SK-N-MC (cell line): ENCODE data around the gene ACACA.
A peak's percentile ranks its signal among the peaks of the same experiment; 100 is the strongest.

Source experiments
- DNase-seq: peaks from one replicate; pipeline ENCODE4 v3.0.0-alpha.2; 2011; ENCODE audit warnings: low read depth, low spot score
- H3K27ac ChIP-seq: fragments of 200-600 bp; sonication (generic); 2 replicates; pipeline ENCODE4 v1.5.1; 2016; ENCODE audit warnings: mixed run types
- H3K36me3 ChIP-seq: fragments of 200-600 bp; sonication (generic); 2 replicates; pipeline ENCODE4 v1.6.1; 2017; ENCODE audit warnings: antibody characterized with exemption, low read length, mixed read lengths; ENCODE audit not compliant: insufficient read depth
- H3K4me3 ChIP-seq: fragments of 200-600 bp; sonication (generic); 2 replicates; pipeline ENCODE4 v1.5.1; 2016
- H3K9ac ChIP-seq: fragments of 200-600 bp; sonication (generic); 2 replicates; pipeline ENCODE4 v1.8.0; 2017; ENCODE audit warnings: mixed run types, mixed read lengths; ENCODE audit not compliant: insufficient read length
- H3K9me3 ChIP-seq: fragments of 200-600 bp; sonication (generic); 2 replicates; pipeline ENCODE4 v1.6.1; 2017; ENCODE audit warnings: low read depth, mild to moderate bottlenecking, antibody characterized with exemption, low read length, moderate library complexity, mixed read lengths
- EZH2 ChIP-seq: fragments of 200-600 bp; sonication (generic); IDR thresholded peaks from one replicate; pipeline ENCODE4 v1.6.1; 2017; ENCODE audit warnings: antibody characterized with exemption
- FOXP2 ChIP-seq: optimal IDR thresholded peaks from 2 replicates; pipeline ENCODE3; 2011; ENCODE audit warnings: mild to moderate bottlenecking, moderate library complexity; ENCODE audit not compliant: insufficient read depth; ENCODE audit errors: extremely low read length, control extremely low read depth
- POLR2AphosphoS5 ChIP-seq: IDR thresholded peaks from 2 replicates; pipeline ENCODE4 v1.6.1; 2012; ENCODE audit warnings: mild to moderate bottlenecking, low read depth, low read length, borderline replicate concordance

The ACACA gene

DNA sequence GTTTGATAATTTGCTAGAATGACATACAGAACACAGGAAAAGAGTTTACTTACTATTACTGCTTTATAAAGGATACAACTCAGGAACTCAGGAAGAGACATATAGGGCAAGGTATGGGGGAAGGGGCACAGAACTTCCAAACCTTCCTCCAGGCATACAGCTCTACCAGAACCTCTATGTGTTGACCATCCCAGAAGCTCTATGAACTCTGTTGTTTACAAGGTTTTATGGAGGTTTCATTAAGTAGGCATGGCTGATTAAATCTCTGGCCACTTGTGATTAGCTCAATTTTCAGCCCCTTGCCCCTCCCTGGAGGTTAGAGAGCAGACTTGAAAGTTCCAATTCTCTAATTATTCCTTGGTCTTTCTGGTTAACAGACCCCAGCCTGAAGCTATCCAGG, 91.0 kb downstream of the ACACA start:
- H3K27ac ChIP-seq, result no peak overlapping the region

DNA sequence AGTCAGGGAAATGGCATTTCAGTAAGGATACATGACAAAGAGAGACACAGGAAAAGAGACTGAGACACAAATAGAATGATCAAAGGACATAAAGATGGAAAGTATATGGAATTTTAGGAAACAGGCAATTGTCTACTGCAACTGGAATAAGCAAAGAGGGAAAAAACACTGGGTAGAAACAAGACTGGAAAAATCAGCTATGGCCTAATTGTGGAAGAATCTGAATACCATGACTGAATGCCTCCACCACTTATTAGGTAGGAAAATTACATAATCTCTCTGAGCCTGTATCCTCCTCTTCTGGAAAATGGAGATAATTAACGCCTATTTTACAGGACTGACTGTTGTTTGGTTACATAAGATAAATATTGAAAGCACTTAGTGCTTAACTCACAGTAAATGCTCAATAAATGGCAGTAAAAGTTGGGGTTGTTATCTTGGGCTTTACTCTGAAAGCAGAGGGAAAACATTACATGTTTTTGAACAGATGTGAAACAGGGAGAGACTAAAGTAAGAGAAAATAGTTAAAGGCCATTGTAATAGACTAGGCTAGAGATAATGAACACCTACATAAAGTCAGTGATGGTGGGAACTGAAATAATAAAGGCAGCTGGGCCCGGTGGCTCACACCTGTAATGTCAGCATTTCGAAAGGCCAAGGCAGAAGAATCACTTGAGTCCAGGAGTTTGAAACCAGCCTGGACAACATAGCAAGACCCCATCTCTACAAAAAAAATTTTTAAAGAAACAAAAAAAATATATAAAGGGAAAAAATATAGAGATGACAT, 94.3 kb downstream of the ACACA start:
- Histone ChIP-seq H3K9me3 (no peaks in the 10 kb centered on the region), H3K9ac (no peak overlapping the region), H3K27ac (no peak overlapping the region), H3K4me3 (no peak overlapping the region), H3K36me3 (peaks cover 8% of the 10 kb centered on the region)
- no peak for TF ChIP-seq EZH2
- TF ChIP-seq POLR2AphosphoS5, result no peak
- no peak for TF ChIP-seq FOXP2
- no peak for DNase-seq

More for the DNA sequence above, 91.0 kb downstream of the ACACA start:
- peaks cover 4% of the 10 kb centered on the region; the same call in 1 of the 2 replicates for H3K36me3 ChIP-seq
- H3K9ac ChIP-seq, result no peak overlapping the region
- TF ChIP-seq FOXP2 (no peak), POLR2AphosphoS5 (no peak), EZH2 (no peak)
- H3K9me3 ChIP-seq, result no peaks in the 10 kb centered on the region
- H3K4me3 ChIP-seq, result no peak overlapping the region
- DNase-seq, result no peak

DNA sequence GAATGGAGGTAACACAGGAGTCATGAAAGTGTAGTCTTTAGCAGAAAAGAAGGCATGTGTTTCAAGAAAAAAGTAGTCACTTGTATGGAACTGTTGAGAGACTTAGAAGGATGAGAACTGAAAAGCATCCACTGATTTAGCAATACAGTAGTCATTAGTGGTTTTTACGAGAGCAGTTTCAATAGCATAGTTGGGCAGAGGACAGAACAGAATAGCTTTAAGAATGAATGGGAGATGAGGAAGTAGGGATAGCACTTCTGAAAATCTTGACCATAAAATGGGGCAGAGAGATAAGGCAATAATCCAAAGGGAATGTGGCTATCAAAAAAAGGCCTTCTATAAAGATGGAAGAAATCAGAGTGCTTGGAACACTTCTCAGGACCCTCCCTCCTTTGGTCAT, 95.7 kb downstream of the ACACA start:
- no peak overlapping the region for H3K9ac ChIP-seq
- no peaks in the 10 kb centered on the region for H3K9me3 ChIP-seq
- H3K27ac ChIP-seq, result no peak overlapping the region
- TF ChIP-seq EZH2 (no peak), FOXP2 (no peak), POLR2AphosphoS5 (no peak)
- peaks cover 9% of the 10 kb centered on the region for H3K36me3 ChIP-seq
- DNase-seq, result no peak
- H3K4me3 ChIP-seq, result no peak overlapping the region

DNA sequence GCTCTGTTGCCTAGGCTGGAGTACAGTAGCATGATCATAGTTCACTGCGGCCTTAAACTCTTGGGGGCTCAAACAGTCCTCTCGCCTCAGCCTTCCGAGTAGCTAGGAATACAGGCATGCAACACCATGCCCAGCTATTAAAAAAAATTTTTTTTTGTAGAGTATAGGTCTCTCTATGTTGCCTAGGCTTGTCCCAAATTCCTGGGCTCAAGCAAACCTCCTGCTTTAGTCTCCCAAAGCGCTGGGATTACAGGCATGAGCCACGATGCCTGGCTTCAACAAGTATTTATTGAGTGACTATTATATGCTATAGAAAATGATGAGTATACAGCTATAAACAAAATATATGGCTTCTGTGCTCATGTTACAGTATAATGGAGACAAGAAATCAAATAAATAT, 97.6 kb downstream of the ACACA start:
- Histone ChIP-seq H3K9me3 (no peaks in the 10 kb centered on the region), H3K36me3 (peaks cover 9% of the 10 kb centered on the region), H3K4me3 (no peak overlapping the region), H3K9ac (no peak overlapping the region), H3K27ac (no peak overlapping the region)
- TF ChIP-seq EZH2, result no peak
- TF ChIP-seq FOXP2, result no peak
- TF ChIP-seq POLR2AphosphoS5, result no peak
- DNase-seq, result no peak

DNA sequence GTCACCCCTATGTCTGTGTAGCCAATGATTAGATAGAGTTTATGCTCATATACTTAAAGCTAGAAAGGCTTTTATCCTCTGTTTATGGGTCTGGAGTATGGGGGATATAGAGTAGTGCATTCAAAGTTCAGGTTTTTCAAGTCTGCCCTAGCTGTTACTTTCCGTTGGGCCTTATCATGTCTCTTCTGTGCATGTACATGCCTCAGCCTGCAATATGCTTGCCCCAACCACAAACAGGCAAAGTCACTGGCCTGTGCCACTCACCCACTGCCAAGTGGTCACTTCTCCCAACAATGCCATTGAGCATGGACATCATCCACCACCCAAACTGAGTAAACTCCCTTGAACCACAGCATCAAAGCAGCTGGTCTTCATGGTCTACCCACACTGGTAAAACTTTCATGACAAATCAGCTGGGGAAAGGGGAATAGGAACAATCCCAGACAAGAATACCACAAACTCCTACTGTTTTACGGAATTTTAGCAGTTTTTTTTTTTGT, 101.2 kb downstream of the ACACA start:
- Histone ChIP-seq H3K36me3 (peaks cover 13% of the 10 kb centered on the region), H3K9me3 (no peaks in the 10 kb centered on the region), H3K4me3 (no peak overlapping the region), H3K27ac (no peak overlapping the region), H3K9ac (no peak overlapping the region)
- TF ChIP-seq POLR2AphosphoS5 (no peak), FOXP2 (no peak), EZH2 (no peak)
- no peak for DNase-seq

DNA sequence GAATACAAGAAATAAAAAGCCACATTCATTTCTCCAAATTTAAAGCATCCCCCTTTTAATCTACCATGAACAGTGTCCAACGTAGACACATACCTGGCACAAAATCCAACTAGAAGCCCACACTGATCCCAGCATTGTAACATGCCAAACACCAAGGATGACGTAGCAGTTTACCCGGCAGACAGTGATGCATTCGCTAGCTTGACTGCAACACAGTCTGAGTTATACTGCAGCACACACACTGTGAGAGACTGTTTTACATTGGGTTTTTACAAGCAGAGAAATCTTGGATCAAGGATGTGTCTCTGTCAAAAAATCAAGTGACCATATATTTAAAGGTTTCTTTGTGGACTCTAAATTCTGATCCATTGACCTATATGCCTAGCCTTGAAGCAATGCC, 105.3 kb downstream of the ACACA start:
- Histone ChIP-seq H3K27ac (peak overlapping the region; percentile 82), H3K9ac (peak overlapping the region; percentile 64), H3K4me3 (peak overlapping the region; percentile 63; the same call in 1 of the 2 replicates), H3K9me3 (no peaks in the 10 kb centered on the region), H3K36me3 (peaks cover 4% of the 10 kb centered on the region)
- DNase-seq, result no peak
- TF ChIP-seq FOXP2, result no peak
- TF ChIP-seq EZH2, result no peak
- no peak for TF ChIP-seq POLR2AphosphoS5

DNA sequence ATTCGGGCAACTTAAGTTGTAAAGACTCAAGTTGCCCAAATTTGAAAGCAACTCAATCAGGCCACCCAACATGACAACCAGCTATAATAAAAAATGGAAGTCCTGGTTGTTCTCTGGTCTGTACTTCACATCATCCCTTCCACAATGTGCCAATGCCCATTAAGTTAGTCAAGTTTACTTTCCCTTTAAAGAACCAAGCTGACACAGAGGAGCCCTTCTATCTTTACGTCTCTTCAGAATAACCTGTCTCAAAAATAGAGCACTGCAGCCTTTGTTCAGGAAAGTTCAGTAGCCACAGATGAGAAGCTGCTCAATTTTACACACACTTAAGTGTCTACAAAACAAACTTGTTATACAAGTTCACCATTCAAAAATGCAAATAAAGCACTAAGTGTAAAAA, 106.0 kb downstream of the ACACA start:
- Histone ChIP-seq H3K9ac (peak overlapping the region; percentile 64), H3K4me3 (peak overlapping the region; percentile 63), H3K9me3 (no peaks in the 10 kb centered on the region), H3K27ac (peak overlapping the region; percentile 82), H3K36me3 (peaks cover 4% of the 10 kb centered on the region)
- TF ChIP-seq POLR2AphosphoS5 (no peak), FOXP2 (no peak)
- DNase-seq, result no peak

DNA sequence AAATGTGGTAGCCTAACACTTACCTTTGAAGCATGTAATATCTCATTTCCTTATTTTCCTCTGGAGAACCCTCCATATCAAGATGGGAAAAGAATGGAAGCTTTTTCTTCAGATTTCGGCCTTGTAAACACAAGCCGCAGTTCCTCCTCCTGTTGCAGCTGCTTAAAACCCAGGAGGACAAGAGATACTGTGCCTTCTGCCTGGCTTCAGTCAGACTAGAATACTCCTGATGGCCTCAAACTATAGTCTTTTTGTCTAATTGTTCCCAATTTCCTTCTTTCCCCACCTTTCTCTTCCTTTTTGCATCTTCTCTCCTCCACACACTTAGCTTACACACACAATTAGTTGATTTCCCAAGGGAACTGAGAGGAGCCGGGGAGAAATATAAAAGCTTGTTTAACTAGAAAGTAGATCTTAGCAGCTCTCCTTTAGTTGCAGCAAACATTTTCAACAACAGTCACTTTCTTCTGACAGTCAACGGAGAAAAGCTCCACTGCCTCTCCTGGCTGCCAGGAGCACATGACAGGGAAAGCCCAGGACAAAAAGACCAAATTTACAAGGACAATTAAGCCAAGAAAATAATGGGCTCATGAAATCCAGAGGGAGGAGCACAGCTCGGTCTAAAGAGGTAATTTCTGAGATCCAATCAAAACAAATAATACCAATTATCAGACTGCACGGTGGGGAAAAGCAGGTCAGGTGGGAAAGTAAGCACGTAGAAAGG, 107.2 kb downstream of the ACACA start:
- peak overlapping the region; percentile 63 for H3K4me3 ChIP-seq
- H3K9ac ChIP-seq, result peak overlapping the region; percentile 63
- no peaks in the 10 kb centered on the region for H3K9me3 ChIP-seq
- H3K27ac ChIP-seq, result peak overlapping the region; percentile 82
- no peak for TF ChIP-seq FOXP2
- no peak for TF ChIP-seq EZH2
- TF ChIP-seq POLR2AphosphoS5, result no peak
- peaks cover 4% of the 10 kb centered on the region for H3K36me3 ChIP-seq
- no peak for DNase-seq
